Measurements from ENCODE around the gene DOK7. TPM values are rescaled to one million over a fixed set of nuclear protein-coding genes. Genes with fewer than 3 reads are reported as not detected.

DOK7 gene
- total RNA-seq, 1 experiment from 2014 or later = 0.26 TPM

DNA sequence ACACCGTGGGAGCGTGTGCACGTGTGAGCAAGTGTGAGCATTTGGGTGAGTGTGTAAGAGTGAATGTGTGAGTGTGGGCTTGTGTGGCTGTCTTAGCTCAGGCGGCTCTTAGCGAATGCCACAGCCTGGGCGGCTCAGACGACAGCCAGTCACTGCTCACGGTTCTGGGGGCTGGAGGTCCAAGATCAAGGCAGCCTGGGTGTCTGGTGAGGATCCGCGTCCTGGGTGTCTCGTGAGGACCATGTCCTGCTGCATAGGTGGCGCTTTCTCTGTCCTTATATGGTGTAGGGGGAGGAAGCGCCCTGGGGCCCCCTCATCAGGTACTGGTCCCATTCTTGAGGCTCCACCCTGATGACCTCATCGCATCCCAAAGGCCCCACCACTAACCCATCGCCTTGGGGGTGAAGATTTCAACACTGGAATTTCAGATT, 4.5 kb downstream of the DOK7 start:
- Histone ChIP-seq H3K9ac (ENCODE audit: extremely low read depth, insufficient read length, low read length) (no peak overlapping the region), H3T11ph (ENCODE audit: low read length) (no peak overlapping the region), H2BK120ac (ENCODE audit: low read depth, low read length, poor library complexity, severe bottlenecking) (no peak overlapping the region), H3K23ac (ENCODE audit: insufficient read length, low read depth, low read length) (no peak overlapping the region), H2BK5ac (ENCODE audit: insufficient read length, low read length) (no peak overlapping the region), H3K9me3 (ENCODE audit: control insufficient read depth, low read depth, low read length) (no peaks in the 10 kb centered on the region), H2BK15ac (ENCODE audit: low read depth, low read length) (no peak overlapping the region), H3K23me2 (ENCODE audit: insufficient read length, low read depth, low read length, poor library complexity, severe bottlenecking) (no peaks in the 10 kb centered on the region), H3K27ac (ENCODE audit: insufficient read length, low read depth, low read length) (no peak overlapping the region), H2BK12ac (ENCODE audit: insufficient read length, low read depth, low read length) (no peak overlapping the region), H2AK5ac (ENCODE audit: insufficient read length, low read length) (no peak overlapping the region), H3K14ac (ENCODE audit: insufficient read depth, low read length) (no peak overlapping the region), H3K18ac (ENCODE audit: insufficient read length, low read depth, low read length) (no peak overlapping the region), H4K91ac (ENCODE audit: insufficient read length, low read depth, low read length) (no peak overlapping the region), H4K20me1 (ENCODE audit: control insufficient read depth, insufficient read depth, insufficient read length) (no peaks in the 10 kb centered on the region), H3K4ac (ENCODE audit: low read depth, low read length) (no peak overlapping the region), H2BK20ac (ENCODE audit: low read depth, low read length, poor library complexity, severe bottlenecking) (no peak overlapping the region), H3K79me1 (ENCODE audit: insufficient read depth, low read depth, low read length, poor library complexity, severe bottlenecking) (no peaks in the 10 kb centered on the region), H4K5ac (ENCODE audit: insufficient read length, low read depth, low read length) (no peak overlapping the region), H3K56ac (ENCODE audit: insufficient read length, low read depth, low read length) (no peak overlapping the region), H3K27me3 (ENCODE audit: insufficient read depth, low read length) (peaks cover 6% of the 10 kb centered on the region; the same call in 1 of the 2 replicates), H4K8ac (replicated peaks; ENCODE audit: insufficient read length, low read depth, low read length) (no peak overlapping the region), H3K4me1 (ENCODE audit: insufficient read depth, low read length) (no peaks in the 10 kb centered on the region), H2AFZ (ENCODE audit: low read length) (no peak overlapping the region), H3K4me2 (ENCODE audit: insufficient read depth, insufficient read length, low read length) (no peak overlapping the region), H3K79me2 (ENCODE audit: insufficient read depth, low read length) (no peaks in the 10 kb centered on the region)
- DNase-seq = no peak
- WGBS (ENCODE audit: extremely low coverage, insufficient read length, low lambda C conversion rate) = no CpG with 5 or more reads among the region's 15 CpGs
- TF ChIP-seq, protein P1, sequence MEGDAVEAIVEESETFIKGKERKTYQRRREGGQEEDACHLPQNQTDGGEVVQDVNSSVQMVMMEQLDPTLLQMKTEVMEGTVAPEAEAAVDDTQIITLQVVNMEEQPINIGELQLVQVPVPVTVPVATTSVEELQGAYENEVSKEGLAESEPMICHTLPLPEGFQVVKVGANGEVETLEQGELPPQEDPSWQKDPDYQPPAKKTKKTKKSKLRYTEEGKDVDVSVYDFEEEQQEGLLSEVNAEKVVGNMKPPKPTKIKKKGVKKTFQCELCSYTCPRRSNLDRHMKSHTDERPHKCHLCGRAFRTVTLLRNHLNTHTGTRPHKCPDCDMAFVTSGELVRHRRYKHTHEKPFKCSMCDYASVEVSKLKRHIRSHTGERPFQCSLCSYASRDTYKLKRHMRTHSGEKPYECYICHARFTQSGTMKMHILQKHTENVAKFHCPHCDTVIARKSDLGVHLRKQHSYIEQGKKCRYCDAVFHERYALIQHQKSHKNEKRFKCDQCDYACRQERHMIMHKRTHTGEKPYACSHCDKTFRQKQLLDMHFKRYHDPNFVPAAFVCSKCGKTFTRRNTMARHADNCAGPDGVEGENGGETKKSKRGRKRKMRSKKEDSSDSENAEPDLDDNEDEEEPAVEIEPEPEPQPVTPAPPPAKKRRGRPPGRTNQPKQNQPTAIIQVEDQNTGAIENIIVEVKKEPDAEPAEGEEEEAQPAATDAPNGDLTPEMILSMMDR (conservative IDR thresholded peaks at IDR 0.05) = no peak
- no peaks in the 10 kb centered on the region for H3K9me3 Mint-ChIP-seq
- no peaks in the 10 kb centered on the region for H3K36me3 Mint-ChIP-seq (ENCODE audit: insufficient read depth in 1 of 3, low read depth in 3 of 3)
- H3K4me1 Mint-ChIP-seq = peaks cover 6 to 7% of the 10 kb centered on the region in 2 experiments; a peak in 1 of 4 replicates
- peaks cover 59% of the 10 kb centered on the region for H3K27me3 Mint-ChIP-seq (ENCODE audit: low read depth)
- no peak overlapping the region for H3K27ac Mint-ChIP-seq
- H3K4me3 Mint-ChIP-seq = no peak overlapping the region

All from H9 (cell line).